Endometrial microvascular endothelial cells (primary cell): ENCODE data around the gene METTL9. TPM values are rescaled to one million over a fixed set of nuclear protein-coding genes. Genes with fewer than 3 reads are reported as not detected.
"Not testable (repeated sequence)": the region's sequence is repeated elsewhere in the genome, so short reads cannot be mapped to it uniquely, and the experiment has no call there.

Source experiments
- in situ Hi-C: cut with HindIII; loops from 2 replicates; pipeline ENCODE4 v1.10.0; 2017; ENCODE audit warnings: low sequenced_read_pairs, low pct_unique_long_range_greater_than_20kb; ENCODE audit errors: inconsistent ontology term
- total RNA-seq: library from RNA; depleted of rRNA; stranded (reverse); fragments of >200 nt; gene quantifications from one replicate; pipeline ENCODE4 v1.2.3, GENCODE V29; 2015; ENCODE audit errors: inconsistent ontology term

The METTL9 gene
- total RNA-seq, 1 donor from 2014 or later: 169 TPM

DNA sequence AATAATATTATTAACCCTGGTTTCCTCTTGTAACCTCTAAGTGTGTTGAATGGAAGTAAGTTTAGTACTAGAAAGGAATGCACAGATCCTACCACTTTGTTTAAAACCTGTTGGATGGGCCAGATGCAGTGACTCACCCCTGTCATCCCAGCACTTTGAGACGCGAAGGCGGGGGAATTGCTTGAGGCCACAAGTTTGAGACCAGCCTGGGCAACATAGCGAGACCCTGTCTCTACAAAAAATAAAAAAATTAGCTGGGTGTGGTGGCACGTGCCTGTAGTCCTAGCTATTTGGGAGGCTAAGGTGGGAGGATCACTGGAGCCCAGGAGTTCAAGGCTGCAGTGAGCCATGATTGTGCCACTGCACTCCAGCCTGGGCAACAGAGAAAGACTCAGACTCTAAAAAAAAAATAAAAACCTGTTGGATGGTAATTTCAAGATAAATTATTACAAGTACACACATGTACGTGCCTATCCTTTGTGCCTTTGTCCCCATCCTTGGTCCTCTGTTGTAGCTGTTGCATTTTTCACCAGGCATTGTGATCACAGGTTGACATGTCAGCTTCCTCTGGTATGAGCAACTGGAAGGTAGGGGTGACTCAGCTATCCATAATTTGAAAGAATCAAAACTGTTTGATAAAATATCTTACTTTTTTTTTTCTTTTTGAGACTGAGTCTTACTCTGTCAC is 30.7 kb upstream of the METTL9 start:
- in situ Hi-C loops: no loop called here

DNA sequence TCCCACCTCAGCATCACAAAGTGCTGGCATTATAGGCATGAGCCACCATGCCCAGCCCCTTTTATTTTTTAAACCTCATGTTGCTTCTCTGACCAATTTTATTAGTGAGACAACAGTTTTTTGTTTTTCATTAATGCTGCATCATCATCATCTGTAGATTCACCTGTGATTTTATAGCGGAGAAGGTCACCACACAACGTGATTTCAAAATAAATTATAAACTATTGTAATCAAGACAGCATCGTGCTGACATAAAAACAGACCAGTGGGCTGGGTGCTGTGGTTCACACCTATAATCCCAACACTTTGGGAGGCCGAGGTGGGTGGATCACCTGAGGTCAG is 28.7 kb upstream of the METTL9 start:
- in situ Hi-C loops: no loop called here

DNA sequence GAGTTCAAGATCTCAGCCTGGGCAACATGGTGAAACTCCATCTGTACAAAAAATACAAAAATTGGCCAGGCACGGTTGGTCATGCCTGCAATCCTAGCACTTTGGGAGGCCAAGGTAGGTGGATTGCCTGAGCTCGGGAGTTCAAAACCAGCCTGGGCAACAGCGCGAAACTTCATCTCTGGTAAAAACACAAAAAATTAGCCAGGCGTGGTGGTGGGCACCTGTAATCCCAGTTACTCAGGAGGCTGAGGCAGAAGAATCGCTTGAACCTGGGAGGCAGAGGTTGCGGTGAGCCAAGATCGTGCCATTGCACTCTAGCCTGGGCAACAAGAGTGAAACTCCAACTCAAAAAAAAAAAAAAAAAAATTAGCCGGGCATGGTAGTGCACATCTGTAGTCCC is 25.9 kb upstream of the METTL9 start:
- in situ Hi-C loops: not testable (repeated sequence)

DNA sequence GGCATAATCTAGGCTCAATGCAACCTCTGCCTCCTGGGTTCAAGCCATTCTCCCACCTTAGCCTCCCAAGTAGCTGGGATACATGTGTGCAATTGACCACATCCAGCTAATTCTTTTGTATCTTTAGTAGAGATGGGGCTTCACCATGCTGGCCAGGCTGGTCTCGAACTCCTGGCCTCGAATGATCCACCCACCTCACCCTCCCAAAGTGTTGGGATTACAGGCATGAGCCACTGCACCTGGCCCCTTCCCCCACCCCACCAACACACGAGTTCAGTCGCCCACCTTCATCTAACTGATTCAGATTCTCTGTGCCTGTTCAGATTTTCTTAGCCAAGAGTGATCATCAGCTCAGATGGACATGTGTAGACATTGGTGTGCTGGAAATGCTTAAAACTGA is 25.0 kb upstream of the METTL9 start:
- in situ Hi-C loops: no loop called here

DNA sequence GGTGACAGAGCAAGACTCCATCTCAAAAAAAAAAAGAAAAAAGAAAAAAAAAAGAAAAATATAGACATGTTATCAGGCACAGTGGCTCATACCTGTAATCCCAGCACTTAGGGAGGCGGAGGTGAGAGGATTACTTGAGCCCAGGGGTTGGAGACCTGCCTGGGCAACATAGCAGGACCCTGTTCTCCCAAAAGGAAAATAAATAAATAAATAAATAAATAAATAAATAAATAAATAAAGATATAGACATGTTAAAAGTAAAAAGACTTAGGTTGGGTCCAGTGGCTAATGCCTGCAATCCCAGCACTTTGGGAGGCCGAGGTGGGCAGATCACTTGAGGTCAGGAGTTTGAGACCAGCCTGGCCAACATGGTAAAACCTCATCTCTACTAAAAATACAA is 23.1 kb upstream of the METTL9 start:
- in situ Hi-C loops: not testable (repeated sequence)

DNA sequence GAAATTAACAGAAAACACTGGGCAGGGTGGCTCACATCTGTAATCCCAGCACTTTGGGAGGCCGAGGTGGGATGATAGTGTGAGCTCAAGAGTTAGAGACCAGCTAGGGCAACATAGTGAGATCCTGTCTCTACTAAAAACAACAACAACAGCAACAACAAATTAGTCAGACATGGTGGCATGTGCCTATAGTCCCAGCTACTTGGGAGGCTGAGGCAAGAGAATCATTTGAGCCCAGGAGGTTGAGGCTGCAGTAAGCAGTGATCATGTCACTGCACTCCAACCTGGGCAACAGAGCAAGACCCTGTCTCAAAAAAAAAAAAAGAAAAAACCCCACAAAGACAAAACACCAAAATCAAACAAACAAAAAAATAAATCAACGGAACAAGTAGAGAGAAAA is 21.9 kb upstream of the METTL9 start:
- in situ Hi-C loops: not testable (repeated sequence)

DNA sequence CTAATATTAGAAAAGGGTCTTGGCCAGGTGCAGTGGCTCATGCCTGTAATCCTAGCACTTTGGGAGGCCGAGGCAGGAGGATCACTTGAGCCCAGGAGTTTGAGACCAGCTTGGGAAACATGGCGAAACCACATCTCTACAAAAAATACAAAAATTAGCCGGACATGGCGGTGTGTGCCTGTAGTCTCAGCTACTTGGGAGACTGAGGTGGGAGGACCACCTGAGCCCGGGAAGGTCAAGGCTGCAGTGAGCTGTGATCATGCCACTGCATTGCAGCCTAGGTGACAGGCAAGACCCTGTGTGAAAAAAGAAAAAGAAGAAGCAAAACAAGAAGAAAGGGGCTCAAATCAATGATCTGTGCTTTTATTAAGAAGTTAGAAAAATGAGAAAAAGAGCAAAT is 21.1 kb upstream of the METTL9 start:
- in situ Hi-C loops: not testable (repeated sequence)

DNA sequence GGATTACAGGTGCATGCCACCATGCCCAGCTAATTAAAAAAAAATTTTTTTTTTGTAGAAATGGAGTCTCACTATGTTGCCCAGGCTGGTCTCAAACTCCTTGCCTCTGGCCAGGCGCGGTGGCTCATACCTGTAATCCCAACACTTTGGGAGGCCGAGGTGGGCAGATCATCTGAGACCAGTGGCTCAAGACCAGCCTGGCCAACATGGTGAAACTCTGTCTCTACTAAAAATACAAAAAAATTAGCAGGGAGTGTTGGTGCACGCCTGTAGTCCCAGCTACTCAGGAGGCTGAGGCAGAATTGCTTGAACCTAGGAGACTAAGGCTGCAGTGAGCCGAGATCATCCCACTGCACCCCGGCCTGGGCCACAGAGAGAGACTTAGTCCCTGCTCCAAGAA is 19.2 kb upstream of the METTL9 start:
- in situ Hi-C loops: not testable (repeated sequence)

DNA sequence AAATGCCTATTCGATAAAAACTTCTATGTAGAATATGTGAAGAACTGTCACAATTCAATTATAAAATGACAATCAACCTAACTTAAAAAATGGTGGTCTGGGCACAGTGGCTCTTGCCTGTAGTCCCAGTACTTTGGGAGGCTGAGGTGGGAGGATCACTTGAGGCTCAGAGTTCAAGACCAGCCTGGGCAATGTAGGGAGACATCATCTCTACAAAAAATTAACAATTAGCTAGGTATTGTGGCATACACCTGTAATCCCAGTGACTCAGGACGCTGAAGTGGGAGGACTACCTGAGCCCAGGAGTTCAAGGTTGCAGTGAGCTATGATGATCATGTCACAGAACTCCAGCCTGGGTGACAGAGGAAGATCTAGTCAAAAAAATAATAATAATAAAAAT is 18.6 kb upstream of the METTL9 start:
- in situ Hi-C loops: no loop called here

DNA sequence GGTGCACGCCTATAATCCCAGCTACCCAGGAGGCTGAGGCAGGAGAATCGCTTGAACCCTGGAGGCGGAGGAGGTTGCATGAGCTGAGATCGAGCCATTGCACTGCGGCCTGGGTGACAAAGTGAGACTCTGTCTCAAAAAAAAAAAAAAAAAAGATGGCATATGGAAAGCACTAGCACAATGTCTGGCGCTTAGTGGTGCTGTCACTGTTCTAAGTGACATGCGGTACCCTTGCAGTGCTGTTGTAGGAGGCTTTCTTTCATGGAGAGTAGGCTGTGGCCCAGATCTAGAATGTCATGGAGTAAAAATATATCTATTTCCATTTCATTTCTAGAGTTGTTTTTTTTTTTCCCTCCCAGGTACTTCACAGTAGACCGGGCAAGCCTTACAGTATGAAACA is 14.6 kb upstream of the METTL9 start:
- in situ Hi-C loops: no loop called here

DNA sequence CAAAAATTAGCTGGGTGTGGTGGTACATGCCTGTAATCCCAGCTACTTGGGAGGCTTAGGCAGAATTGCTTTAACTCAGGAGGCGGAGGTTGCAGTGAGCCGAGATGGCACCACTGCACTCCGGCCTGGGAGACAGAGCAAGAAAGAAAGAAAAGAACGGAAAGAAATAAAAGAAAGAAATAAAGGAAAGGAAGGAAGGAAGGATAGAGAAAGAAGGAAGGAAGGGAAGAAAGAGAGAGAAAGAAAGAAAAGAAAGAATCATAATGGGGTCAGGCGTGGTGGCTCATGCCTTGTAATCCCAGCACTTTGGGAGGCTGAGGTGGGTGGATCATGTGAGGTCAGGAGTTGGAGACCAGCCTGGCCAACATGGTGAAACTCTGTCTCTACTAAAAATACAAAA is 10.8 kb upstream of the METTL9 start:
- in situ Hi-C loops: not testable (repeated sequence)

DNA sequence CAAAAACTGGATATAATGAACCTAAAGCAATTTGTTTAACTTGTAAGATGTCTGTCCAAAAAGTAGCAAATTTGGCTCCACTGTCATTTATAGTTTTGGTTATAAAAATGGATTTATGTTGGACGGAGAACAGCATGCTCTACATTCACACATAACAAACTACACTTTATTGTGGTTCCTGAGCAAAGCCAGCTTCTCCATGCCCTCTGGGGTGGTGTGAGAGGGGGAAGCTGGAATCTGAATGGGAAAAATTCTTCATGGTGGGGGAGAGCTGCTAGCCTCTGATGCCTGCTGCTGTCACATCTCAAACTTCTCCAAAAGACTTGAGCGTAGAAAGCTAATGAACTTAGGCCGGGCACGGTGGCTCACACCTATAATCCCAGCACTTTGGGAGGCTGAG is 9.8 kb upstream of the METTL9 start:
- in situ Hi-C loops: no loop called here

DNA sequence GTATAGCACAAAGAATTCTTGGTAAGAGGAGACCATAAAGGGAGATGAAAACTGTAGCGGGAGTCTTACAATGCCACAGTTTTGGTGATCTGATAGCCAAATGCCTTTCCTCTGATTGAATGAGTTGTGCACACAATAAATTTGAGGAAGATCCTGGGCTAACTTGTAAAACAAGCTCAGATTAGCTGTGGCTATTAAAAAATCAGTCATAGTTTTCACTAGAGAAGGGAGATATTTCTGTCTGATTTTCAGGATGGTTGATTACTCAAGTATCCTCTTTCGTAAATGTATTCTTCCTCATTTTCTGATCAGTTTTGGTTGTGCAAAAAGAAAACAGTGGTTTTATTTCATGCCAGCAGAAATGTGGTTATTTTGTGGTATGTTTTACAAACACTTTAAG is 9.1 kb upstream of the METTL9 start:
- in situ Hi-C loops: no loop called here

DNA sequence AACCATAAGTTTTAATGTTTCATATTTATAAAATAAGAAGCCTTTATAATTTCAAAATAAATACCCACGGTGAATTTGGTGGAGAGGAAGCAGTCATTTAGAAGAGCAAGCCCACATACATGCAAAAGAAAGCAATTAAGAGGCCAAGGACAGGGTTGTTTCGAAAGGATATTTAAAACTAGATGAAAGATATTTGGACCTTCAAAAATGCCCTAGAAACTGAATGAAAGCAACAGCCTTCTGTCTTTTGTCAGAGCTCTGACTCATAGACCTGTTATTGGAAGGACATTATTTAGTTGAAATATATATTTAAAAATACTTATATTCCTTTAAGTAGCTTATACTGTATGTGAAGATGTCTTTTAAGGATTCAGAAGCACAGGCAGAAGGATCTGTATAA is 8.6 kb upstream of the METTL9 start:
- in situ Hi-C loops: no loop called here

DNA sequence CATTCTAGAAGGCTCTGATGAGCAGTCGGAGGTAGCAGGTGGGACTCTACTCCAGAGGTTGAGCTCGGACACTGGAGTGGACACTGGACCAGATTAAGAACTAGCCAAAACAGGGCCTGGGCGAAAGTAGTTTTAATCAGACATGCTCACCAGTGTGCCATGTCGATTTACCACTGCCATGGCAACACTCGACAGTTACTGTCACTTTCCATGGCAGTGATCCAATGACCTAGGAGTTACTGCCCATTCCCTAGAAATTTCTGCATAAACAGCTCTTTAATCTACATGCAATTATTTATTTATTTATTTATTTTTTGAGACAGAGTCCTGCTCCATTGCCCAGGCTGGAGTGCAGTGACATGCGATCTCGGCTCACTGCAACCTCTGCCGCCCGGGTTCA is 7.2 kb upstream of the METTL9 start:
- in situ Hi-C loops: no loop called here

DNA sequence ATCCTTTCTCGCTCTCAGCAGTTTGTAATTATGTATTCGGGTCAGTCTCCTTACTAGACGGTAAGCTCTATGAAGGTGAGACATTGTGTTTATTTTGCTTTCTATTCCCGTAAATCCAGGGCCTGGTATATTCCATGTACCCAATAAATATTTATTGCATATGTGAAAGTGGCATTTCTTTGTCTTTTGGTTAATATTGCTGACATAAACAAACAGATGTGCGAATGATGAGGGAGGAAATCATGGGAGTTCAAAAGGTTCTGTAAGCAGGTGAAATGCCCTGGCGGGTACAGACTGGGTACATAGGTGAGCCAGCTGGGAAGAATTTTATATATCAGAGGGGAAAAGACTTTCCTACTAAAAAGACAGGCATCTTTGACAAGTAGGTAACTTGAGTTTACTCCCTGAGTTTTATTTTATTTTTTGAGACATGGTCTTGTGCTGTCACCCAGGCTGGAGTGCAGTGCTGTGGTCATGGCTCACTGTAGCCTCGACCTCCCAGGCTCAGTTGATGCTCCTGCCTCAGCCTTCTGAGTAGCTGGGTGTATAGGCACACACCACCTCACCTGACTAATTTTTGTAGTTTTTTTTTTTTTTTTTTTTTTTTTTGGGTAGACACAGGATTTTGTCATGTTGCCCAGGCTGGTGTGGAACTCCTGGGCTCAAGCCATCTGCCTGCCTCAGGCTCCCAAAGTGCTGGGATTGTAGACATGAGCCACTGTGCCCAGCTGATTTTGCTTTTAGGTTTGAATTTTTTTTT is 5.7 kb upstream of the METTL9 start:
- in situ Hi-C loops: no loop called here

DNA sequence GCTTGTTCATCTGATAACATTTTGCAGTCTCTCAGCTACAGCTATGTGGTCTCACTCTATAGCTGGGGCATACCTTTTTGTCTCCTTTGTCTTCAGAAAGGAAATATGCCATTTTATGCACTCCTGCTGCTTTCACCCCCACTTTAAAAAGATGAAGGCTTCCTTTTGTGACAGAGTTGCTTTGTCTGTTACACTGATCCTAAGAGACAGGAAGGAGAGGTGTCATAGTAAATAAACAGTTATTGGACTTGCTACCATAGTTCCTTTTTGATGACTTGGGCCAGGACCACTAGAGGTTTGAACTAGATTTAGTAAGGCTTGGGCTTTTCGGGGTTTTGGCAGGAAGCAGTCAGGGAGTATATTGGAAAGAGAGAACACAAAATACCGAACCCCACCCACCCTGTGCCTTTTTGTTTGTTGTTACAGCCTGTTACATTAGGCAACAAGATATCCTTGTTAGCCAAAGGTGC is 1.8 kb upstream of the METTL9 start:
- in situ Hi-C loops: no loop called here

DNA sequence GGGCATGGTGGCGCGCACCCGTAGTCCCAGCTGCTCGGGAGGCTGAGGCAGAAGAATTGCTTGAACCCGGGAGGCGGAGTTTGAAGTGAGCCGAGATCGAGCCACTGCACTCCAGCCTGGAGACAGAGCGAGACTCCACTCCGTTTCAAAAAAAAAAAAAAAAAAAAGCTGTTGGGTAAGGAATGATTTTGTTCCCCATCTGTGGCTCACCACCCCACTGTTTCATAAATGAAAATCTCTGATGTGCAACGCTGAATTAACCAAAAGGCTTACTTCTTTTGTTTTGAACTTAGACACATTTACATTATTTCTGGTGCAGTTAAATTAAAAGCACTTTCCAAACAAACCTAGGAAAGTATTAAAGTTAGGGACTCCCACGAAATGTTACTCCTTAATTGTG is 1.2 kb upstream of the METTL9 start:
- in situ Hi-C loops: no loop called here

DNA sequence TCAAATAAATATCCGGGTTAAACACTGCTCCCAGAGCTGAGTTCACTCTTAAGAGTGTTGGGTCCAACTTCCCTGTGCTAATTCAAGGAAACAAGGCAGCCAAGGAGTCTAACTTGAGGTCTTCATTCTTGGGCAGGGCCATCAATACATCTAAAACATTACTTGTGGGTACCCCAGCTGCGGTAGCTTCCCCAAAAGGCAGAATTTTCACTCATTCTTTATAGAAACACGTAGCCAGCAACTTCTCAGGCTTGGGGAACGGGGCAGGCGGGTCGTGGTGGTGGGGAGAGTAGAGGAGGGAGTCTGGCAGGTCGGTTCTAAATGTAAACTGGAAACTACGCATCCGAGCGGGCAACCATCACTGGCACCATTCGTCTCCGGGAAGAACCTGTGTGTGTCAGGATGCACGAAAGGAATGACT is 666 bp upstream of the METTL9 start:
- in situ Hi-C loops: no loop called here

DNA sequence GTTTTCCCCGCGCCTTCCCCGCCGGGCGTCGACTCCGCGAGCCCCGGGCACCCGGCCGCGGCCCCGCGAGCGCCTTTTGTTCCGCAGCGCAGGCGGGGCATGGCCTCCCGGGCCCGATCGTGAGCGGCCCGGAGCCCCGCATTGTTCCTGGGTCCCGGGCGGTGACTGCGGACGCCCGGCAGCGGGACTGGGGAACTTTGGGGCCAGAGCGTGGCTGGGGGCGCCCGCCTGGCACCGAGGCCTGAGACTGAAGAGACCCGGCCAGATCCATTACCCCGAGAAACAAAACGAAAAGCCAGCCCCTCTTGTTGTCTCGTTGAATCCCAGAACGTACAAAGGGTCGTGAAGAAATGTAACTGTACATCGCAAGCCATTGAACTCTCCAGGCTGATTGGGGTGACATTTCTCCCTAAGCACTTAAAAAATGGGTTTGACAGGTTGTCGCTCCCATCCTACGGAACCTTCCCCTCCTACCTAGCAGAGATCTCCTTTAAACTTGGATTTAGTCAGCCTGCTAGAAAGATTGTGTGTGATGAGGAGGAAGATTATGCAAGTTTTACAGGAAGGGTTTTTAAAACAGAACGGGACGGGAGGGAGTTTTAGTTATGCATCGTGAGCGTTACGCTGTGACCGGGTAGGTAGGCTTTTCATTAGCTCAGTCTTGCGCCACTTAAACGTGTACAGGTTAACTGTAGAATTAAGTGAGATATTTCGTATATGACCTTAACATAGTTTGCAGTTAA is 825 bp downstream of the METTL9 start:
- in situ Hi-C loops: no loop called here
